ENCODE data around the gene PRRT4.

The PRRT4 gene

DNA sequence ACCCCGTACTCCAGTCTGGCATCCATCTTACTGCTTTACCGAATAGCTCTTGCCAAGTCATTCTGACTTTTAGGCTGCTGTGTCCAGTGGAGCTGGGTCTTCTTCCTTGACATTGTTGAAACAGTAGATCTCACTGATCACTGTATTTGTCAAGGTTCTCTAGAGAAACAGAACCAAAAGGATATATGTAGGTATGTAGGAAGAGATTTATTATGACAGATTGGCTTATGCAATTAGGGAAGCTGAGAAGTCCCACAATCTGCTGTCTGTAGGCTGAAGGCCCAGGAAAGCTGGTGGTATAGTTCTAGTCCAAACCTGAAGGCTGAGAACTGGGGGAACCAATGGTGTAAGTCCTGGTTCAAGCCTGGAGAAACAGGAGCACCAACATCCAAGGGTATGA, 12.1 kb upstream of the PRRT4 start:
- H3K4me3 ChIP-seq (ENCODE audit: low read depth, low read length), result no peak overlapping the region
- TF ChIP-seq, protein P1, sequence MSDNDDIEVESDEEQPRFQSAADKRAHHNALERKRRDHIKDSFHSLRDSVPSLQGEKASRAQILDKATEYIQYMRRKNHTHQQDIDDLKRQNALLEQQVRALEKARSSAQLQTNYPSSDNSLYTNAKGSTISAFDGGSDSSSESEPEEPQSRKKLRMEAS (IDR thresholded peaks at IDR 0.05; ENCODE audit: low read depth, low read length), result no peak
- no peak for TF ChIP-seq POLR2A (IDR thresholded peaks at IDR 0.05; ENCODE audit: extremely low read depth, insufficient read length)
- no peak for TF ChIP-seq MYC (IDR thresholded peaks at IDR 0.05; ENCODE audit: low read depth, low read length)
- TF ChIP-seq, protein P2, sequence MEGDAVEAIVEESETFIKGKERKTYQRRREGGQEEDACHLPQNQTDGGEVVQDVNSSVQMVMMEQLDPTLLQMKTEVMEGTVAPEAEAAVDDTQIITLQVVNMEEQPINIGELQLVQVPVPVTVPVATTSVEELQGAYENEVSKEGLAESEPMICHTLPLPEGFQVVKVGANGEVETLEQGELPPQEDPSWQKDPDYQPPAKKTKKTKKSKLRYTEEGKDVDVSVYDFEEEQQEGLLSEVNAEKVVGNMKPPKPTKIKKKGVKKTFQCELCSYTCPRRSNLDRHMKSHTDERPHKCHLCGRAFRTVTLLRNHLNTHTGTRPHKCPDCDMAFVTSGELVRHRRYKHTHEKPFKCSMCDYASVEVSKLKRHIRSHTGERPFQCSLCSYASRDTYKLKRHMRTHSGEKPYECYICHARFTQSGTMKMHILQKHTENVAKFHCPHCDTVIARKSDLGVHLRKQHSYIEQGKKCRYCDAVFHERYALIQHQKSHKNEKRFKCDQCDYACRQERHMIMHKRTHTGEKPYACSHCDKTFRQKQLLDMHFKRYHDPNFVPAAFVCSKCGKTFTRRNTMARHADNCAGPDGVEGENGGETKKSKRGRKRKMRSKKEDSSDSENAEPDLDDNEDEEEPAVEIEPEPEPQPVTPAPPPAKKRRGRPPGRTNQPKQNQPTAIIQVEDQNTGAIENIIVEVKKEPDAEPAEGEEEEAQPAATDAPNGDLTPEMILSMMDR (IDR thresholded peaks at IDR 0.05; ENCODE audit: low read depth, low read length), result no peak
- no peak for DNase-seq (ENCODE audit: low read depth)

DNA sequence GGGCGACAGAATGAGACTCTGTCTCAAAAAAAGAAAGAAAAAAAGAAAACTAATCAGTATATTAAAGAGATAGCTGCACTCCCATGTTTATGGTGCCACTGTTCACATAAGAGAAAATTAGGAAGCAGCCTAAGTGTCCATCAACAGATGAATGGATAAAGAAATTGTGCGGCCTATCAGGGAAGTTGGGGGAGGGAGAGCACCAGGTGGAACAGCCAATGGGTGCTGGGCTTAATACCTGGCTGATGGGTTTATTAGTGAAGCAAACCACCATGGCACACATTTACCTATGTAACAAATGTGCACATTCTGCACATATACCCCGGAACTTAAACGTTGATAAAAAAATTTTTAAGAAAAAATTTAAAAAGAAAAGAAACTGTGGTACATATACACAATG, 9.0 kb upstream of the PRRT4 start:
- H3K4me3 ChIP-seq (ENCODE audit: low read depth, low read length), result no peak overlapping the region
- TF ChIP-seq MYC (IDR thresholded peaks at IDR 0.05; ENCODE audit: low read depth, low read length), result no peak
- no peak for TF ChIP-seq POLR2A (IDR thresholded peaks at IDR 0.05; ENCODE audit: extremely low read depth, insufficient read length)
- TF ChIP-seq, protein P1 (IDR thresholded peaks at IDR 0.05; ENCODE audit: low read depth, low read length), result no peak
- TF ChIP-seq, protein P2 (IDR thresholded peaks at IDR 0.05; ENCODE audit: low read depth, low read length), result no peak
- no peak for DNase-seq (ENCODE audit: low read depth)

DNA sequence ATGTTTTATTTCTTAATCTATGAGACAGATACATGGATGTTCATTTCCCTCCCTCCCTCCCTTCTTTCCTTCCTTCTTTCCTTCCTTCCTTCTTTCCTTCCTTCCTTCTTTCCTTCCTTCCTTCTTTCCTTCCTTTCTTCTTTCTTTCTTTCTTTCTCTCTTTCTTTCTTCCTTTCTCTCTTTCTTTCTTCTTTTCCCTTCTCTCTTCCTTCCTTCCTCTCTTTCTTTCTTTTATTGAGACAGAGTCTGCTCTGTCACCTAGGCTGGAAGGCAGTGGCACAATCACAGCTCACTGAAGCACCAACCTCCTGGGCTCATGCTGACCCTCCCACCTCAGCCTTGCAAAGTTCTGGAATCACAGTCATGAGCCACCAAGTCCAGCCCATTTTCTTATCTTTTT, 5.5 kb upstream of the PRRT4 start:
- H3K4me3 ChIP-seq (ENCODE audit: low read depth, low read length), result no peak overlapping the region
- DNase-seq (ENCODE audit: low read depth), result no peak

DNA sequence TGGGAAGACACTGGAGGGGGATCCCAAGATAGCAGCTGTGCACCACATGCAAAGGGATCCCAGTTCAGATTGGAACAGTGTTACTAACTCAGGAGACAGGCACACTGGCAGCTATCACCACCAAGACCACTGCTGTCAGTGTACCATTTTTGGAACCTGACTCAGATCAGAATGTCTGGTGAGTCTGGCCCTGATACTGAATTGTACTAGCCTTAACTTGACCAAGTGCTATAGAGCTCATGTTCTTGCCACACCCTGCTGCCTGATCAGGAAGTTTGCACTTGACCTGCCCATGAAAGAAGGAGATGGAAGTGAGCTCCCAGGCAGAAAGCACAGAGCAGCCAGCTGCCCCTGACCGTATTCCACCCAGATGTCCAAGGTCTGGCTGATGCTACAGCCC, 4.8 kb upstream of the PRRT4 start:
- H3K4me3 ChIP-seq (ENCODE audit: low read depth, low read length), result no peak overlapping the region
- TF ChIP-seq POLR2A (IDR thresholded peaks at IDR 0.05; ENCODE audit: extremely low read depth, insufficient read length), result no peak
- TF ChIP-seq, protein P1 (IDR thresholded peaks at IDR 0.05; ENCODE audit: low read depth, low read length), result no peak
- TF ChIP-seq, protein P2 (IDR thresholded peaks at IDR 0.05; ENCODE audit: low read depth, low read length), result no peak
- TF ChIP-seq MYC (IDR thresholded peaks at IDR 0.05; ENCODE audit: low read depth, low read length), result no peak
- DNase-seq (ENCODE audit: low read depth), result no peak

More for the DNA sequence above, 5.5 kb upstream of the PRRT4 start:
- TF ChIP-seq MYC (IDR thresholded peaks at IDR 0.05; ENCODE audit: low read depth, low read length) (no peak), POLR2A (IDR thresholded peaks at IDR 0.05; ENCODE audit: extremely low read depth, insufficient read length) (no peak)
- TF ChIP-seq, protein P1 (IDR thresholded peaks at IDR 0.05; ENCODE audit: low read depth, low read length), result no peak
- TF ChIP-seq, protein P2 (IDR thresholded peaks at IDR 0.05; ENCODE audit: low read depth, low read length), result no peak

DNA sequence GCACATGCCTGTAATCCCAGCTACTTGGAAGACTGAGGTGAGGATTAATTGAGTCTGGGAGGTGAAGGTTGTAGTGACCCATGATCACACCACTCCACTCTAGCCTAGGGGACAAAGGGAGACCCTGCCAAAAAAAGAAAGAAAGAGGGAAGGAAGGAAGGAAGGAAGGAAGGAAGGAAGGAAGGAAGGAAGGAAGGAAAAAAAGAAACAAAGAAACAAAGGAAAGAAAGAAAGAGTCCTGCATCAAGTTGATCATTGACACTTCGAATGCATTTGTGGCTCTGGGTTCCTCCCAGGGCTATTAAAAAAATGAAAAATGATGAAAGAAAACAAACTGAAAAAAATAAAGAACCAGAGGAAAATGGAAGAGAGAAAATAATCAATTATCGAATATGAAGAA, 3.9 kb upstream of the PRRT4 start:
- H3K4me3 ChIP-seq (ENCODE audit: low read depth, low read length), result no peak overlapping the region
- TF ChIP-seq MYC (IDR thresholded peaks at IDR 0.05; ENCODE audit: low read depth, low read length), result no peak
- TF ChIP-seq, protein P1 (IDR thresholded peaks at IDR 0.05; ENCODE audit: low read depth, low read length), result no peak
- TF ChIP-seq, protein P2 (IDR thresholded peaks at IDR 0.05; ENCODE audit: low read depth, low read length), result no peak
- no peak for TF ChIP-seq POLR2A (IDR thresholded peaks at IDR 0.05; ENCODE audit: extremely low read depth, insufficient read length)
- no peak for DNase-seq (ENCODE audit: low read depth)
